CD4-positive, alpha-beta T cell treated with Interleukin-6 for 4 hours (primary cell): ENCODE data around the gene TDRD12.

Source experiments
- DNase-seq: peaks from one replicate; pipeline ENCODE4 v3.0.0-alpha.2; 2020; ENCODE audit warnings: mixed read lengths

TDRD12 gene

GRCh38 chr19:32719611-32720059 is at the start of gene TDRD12:
Gene TDRD12 (plus strand): TSS chr19:32719767. CDS start chr19:32720073, 306 bp downstream.
- no peak for DNase-seq

- DNase-seq, result no peak
Measured at GRCh38 chr19:32671883-32672593, 47.5 kb upstream of the TDRD12 start.

DNA sequence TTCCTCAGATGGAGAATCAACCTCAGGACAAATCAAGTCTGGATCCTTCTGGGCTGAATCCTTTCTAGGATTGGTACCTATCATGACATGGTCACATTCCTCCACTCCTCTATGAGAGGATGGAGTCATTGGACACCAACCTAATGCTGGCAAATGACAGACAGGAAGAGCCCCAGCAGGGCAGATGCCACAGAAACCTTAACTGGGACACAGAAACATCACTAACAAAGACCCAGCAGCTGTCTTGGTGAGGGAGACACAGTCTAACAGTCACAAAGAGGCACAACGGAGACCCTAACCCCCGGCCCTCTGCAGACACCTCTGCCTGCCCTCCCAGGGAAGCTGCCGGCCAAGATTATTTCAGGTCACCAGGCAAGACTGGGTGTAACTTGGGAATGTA is 46.7 kb upstream of the TDRD12 start:
- no peak for DNase-seq

GRCh38 chr19:32673573-32673972 is 46.0 kb upstream of the TDRD12 start:
- DNase-seq, result no peak

DNA sequence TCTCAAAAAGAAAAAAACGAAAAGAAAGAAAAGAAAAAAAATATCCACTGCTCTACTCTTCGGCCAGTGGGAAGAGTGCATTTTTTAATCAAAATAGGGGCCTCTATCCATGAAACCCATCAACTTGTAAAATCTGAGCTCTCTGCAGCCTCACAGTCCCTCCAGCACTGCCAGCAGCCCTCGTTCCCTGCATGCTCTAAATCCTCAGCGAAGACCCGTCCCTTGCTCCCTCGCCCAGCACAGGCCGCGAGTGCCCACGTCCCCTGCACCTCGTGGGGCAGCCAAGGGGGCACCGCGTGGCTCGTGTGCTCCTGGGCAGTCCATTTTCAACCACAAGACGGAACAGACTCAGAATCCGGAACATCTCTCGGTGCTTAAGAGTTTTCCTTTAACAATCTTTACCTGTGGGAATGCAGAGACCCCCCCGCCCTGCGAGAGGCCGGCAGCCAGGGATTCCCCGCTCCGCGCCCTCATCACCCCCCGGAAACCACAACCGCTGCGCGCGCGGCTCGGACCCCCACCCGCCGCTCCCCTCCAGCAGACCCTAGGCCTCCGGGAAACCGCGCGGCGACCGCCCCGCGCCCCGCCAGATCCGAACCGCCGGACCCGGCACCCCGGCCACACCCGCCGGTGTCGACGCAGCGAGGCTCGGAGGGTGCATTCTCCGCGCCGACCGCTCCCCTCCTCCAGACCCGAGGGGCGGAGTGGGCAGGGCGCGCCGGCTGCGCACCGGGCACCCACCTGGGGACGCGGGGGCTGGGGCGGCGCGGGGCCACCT is 45.2 kb upstream of the TDRD12 start:
- no peak for DNase-seq

- peak; percentile 99 for DNase-seq
Measured at GRCh38 chr19:32674931-32675719, 44.4 kb upstream of the TDRD12 start, which contains the start of gene ANKRD27. Gene ANKRD27 (minus strand): TSS chr19:32675180. CDS start chr19:32659015, 16,165 bp downstream.

- peak; percentile 82 for DNase-seq
Measured at GRCh38 chr19:32675720-32676185, 43.8 kb upstream of the TDRD12 start, which contains the start of gene RGS9BP. Gene RGS9BP (plus strand): TSS chr19:32675848. CDS start chr19:32676264, 416 bp downstream.

DNA sequence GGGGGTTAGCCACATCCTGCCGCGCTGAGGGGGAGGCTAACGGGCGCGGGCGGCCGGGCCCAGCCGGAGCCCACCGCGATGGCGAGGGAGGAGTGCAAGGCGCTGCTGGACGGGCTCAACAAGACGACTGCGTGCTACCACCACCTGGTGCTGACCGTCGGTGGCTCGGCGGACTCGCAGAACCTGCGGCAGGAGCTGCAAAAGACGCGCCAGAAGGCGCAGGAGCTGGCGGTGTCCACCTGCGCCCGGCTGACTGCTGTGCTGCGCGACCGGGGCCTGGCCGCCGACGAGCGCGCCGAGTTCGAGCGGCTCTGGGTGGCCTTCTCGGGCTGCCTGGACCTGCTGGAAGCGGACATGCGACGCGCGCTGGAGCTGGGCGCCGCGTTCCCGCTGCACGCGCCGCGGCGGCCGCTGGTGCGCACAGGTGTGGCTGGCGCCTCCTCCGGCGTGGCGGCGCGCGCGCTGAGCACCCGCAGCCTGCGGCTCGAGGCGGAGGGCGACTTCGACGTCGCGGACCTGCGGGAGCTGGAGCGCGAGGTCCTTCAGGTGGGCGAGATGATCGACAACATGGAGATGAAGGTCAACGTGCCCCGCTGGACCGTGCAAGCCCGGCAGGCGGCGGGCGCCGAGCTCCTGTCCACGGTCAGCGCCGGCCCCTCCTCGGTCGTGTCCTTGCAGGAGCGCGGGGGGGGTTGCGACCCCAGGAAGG is 43.2 kb upstream of the TDRD12 start:
- DNase-seq, result peak; percentile 41

DNA sequence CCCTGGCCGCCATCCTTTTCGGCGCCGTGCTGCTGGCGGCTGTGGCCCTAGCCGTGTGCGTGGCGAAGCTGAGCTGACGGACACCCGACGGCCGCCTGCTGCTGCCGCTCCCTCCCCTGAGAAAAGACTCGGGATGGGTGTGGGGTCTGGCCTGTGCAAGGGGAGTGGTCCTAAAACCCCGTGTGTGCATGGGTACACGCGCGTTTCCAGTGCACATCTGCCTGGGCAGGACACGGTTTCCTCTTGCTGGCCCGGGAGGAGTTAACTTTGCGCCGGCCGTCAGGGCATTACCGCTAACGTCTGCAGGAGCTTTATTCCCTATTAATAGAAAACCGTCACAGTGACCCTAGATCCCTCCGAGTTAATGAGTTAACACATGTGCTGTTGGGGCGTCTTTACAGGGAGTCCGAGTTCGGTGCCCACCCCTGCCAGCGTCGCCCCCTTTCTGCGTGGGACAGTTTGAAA is 42.6 kb upstream of the TDRD12 start:
- no peak for DNase-seq

DNA sequence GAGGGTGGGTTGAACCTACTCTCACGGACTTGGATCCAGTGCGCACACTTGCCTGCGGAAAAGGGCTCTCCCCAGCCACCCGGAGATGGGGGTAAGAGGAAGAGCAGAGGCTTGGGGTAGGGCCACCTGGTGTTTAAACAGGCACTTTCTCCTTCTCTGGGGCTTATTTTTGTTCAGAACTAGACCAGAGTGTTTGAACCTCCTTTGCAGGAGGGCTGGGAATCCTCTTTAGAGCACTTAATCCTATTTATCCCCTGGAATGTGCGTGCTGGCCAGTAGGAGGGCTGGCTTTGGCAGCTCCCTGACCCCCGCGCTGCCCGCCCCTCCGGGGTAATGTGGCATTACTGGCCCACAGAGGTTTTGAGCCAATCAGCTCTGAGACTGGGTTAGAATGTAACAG is 41.9 kb upstream of the TDRD12 start:
- DNase-seq, result no peak

DNA sequence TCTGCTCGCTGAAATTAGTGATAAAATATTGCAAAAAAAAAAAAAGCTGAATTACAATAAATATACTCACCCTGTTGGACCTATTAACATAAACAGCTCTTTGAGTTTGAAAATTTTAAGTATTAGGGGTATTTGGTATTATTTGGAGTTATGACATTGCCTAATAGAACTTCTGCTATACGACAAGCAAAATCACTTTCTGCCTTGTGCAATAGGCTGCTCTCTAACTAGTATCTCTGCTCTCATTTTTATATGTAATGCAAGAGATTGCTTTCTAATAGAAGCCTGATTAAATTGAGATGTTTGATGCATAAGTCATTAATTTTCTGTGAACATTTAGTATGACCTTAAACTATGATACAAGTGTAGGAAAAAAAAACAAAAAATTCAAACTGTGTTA is 38.6 kb upstream of the TDRD12 start:
- DNase-seq, result no peak

DNA sequence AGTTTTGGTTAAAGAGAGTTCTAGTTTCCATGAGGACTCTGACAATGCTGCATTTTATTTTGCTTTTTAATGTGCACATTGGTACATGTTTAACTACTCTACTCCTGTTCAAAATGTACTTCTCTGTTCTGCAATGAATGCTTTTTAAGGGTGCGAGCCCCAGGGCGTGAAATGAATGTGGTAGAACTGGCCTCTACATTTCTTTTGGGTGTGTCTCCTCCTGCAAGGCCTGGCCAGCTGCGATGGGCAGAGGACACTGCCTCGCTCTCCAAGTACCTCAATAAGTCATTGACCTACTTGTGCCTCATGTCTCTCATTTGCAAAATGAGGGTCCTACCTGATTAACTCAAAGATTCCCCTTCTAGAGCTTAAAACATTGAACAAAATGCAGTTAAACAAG is 37.2 kb upstream of the TDRD12 start:
- DNase-seq, result no peak

DNA sequence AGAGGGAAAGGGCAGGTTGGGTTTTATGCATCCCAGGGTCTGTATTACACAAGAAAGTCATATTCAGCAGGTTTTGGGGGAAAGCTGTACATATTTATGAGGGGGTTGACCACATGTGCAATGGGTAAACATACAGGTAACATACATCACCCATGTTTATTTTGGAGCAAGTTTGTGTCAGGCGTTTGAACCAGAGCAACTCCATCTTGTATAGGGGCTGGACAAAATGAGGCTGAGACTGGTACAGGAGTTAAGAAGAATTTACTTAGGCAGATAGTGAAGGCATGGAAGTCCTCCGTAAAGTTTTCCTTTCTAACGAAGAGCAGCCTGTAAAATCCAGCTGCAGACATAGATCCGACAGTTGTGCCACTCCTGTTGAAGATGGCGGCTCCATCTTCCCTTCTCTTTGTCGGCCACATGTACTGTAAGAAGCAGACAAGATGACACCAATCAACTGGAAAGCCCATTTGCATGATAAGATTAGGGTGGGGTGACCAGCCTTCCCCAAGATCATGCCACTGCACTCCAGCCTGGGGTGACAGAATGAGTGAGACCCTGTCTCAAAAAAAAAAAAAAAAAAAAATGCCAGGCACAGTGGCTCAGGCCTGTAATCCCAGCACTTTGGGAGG is 32.6 kb upstream of the TDRD12 start:
- no peak for DNase-seq

DNA sequence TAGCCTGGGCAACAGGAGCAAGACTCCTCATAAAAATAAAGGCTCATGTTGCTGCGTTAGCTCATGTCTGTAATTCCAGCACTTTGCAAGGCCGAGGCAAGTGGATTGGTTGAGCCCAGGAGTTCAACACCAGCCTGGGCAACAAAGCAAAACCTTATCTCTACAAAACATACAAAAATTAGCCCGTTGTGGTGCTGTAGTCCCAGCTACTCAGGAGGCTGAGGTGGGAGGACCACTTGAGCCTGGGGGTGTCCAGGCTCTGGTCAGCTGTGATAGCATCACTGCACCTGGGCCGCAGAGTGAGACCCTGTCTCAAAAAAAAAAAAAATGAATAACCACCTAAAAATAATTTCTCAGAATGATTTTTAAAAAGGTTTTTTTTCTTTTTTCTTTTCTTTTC is 31.9 kb upstream of the TDRD12 start:
- no peak for DNase-seq

DNA sequence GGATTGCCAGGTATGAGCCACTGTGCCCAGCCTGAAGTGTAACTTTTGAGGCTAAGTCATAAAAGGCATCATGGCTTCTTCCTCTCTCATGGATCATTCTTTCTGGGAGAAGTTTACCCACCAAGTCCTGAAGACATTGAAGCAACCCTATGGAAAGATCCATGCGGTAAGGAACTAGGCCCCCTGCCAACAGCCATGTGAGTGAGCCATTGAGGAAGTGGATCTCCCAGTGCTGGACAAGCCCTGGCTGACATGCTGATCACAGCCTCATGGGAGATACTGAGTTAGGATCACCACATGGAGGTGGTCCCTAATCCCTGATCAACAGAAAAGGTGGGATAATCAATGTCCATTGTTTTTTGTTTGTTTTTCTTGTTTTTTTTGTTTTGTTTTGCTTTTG is 31.3 kb upstream of the TDRD12 start:
- DNase-seq, result no peak

GRCh38 chr19:32691291-32691951 is 28.1 kb upstream of the TDRD12 start, which contains the start of gene NUDT19:
Gene NUDT19 (plus strand): TSS chr19:32691821. CDS start chr19:32691961, 140 bp downstream.
- peak; percentile 81 for DNase-seq

DNA sequence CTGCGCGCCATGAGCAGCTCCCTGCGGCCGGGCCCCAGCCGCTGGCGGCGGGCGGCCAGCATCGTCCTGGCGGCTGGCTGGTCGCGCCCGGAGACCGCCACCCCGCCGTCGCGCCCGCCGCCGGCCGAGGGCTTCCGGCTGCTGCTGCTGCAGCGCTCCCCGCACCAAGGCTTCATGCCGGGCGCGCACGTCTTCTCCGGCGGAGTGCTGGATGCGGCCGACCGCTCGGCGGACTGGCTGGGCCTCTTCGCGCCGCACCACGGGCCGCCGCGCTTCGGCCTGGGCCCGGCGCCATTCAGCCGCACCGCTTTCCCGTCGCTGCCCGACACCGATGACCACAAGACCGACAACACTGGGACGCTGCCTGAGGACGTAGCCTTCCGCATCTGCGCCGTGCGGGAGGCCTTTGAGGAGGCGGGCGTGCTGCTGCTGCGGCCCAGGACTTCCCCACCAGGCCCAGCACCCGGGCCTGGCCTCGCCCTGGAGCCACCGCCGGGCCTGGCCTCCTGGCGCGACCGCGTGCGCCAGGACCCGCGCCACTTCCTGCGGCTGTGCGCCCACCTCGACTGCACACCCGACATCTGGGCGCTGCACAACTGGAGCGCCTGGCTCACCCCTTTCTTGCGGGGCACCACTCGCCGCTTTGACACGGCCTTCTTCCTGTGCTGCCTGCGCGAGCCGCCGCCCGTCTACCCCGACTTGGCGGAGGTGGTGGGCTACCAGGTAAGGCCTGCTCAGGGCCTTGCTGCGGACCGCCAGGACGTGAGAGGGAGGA is 27.4 kb upstream of the TDRD12 start:
- peak; percentile 60 for DNase-seq

DNA sequence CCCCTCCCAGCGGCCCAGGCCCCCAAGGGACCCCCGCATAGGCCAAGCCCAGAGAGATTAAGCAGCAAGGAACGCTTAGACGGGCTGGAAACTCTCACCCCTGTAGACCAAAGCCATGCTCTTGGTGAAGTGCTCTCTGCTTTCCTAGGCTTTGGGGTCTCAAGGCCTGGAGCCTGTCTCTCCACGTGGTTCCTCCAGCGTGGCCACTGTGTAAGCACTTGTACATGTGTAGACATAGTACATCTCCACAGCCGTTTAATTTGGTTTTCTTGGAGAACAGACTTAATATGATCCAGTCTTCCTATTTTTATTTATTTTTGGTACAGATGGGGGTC is 26.9 kb upstream of the TDRD12 start:
- DNase-seq, result no peak

DNA sequence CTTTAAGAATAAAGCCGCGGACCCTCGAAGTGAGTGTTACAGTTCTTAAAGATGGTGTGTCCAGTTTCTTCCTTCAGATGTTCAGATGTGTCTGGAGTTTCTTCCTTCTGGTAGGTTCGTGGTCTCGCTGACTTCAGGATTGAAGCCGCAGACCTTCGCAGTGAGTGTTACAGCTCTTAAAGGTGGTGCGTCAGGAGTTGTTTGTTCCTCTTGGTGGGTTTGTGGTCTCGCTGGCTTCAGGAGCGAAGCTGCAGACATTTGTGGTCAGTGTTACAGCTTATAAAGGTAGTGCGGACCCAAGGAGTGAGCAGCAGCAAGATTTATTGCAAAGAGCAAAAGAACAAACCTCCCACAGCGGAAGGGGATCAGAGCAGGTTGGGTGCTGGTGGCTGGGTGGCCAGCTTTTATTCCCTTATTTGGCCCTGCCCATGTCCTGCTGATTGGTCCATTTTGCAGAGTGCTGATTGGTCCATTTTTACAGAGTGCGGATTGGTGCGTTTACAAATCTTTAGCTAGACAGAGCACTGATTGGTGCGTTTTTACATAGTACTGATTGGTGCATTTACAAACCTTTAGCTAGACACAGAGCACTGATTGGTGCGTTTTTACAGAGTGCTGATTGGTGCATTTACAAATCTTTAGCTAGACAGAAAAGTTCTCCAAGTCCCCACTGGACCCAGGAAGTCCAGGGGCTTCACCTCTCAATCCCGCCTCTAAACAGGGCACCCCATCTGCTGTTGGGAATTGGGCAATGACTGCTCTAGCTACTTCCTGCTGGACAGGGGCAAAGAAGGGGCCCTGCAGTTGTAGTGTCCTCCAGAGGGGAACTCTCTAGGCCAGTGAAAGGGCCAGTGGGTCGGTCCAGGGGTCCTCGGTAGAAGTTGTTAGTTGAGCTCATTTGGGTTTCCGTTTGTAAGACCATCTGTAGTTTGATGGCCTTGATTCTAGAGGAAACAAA is 26.1 kb upstream of the TDRD12 start:
- DNase-seq, result peak; percentile 17
